NT2/D1 (cell line): ENCODE results near the gene CHST4.

Experiments used
- YY1 ChIP-seq: IDR thresholded peaks from 2 replicates; pipeline ENCODE4 v1.6.1; 2011; ENCODE audit not compliant: insufficient read length, insufficient read depth
- ZNF274 ChIP-seq: IDR thresholded peaks from 2 replicates; pipeline ENCODE4 v1.6.1; 2011; ENCODE audit warnings: mild to moderate bottlenecking, low read depth, low read length

- TF ChIP-seq YY1 (no peak), ZNF274 (no peak)
These were observed 42.0 kb upstream of the CHST4 start for GRCh38 chr16:71484006-71484893.
